Breast epithelium (tissue), 3 donors: Measurements from ENCODE around the gene SCAI.

ENCODE experiments used
- POLR2A ChIP-seq: fragments of 450-650 bp; IDR thresholded peaks from one replicate; pipeline ENCODE4 v1.6.1; 2016; ENCODE audit warnings: antibody characterized with exemption, mild to moderate bottlenecking, moderate library complexity
- POLR2AphosphoS5 ChIP-seq, 3 donors: sonication (generic); formaldehyde crosslinking; IDR thresholded peaks; one replicate each; pipeline ENCODE4 v1.6.1; 2017; ENCODE audit warnings: antibody characterized with exemption in 3 of 3
- TF ChIP-seq, protein P1 (sequence below), 3 donors: fragments of 450-650 bp; IDR thresholded peaks; one replicate each; pipeline ENCODE4 v1.5.1; 2016 to 2017; ENCODE audit warnings: antibody characterized with exemption in 3 of 3, mild to moderate bottlenecking in 3 of 3, moderate library complexity in 3 of 3

- TF ChIP-seq, protein P1, sequence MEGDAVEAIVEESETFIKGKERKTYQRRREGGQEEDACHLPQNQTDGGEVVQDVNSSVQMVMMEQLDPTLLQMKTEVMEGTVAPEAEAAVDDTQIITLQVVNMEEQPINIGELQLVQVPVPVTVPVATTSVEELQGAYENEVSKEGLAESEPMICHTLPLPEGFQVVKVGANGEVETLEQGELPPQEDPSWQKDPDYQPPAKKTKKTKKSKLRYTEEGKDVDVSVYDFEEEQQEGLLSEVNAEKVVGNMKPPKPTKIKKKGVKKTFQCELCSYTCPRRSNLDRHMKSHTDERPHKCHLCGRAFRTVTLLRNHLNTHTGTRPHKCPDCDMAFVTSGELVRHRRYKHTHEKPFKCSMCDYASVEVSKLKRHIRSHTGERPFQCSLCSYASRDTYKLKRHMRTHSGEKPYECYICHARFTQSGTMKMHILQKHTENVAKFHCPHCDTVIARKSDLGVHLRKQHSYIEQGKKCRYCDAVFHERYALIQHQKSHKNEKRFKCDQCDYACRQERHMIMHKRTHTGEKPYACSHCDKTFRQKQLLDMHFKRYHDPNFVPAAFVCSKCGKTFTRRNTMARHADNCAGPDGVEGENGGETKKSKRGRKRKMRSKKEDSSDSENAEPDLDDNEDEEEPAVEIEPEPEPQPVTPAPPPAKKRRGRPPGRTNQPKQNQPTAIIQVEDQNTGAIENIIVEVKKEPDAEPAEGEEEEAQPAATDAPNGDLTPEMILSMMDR (IDR thresholded peaks at IDR 0.05): no peak
- TF ChIP-seq POLR2A (no peak), POLR2AphosphoS5 (IDR thresholded peaks at IDR 0.05) (no peak)
Measured at GRCh38 chr9:125183561-125183960, 40.2 kb upstream of the SCAI start.
